ENCODE data around the gene GALNT13. TPM values are rescaled to one million over a fixed set of nuclear protein-coding genes. Genes with fewer than 3 reads are reported as not detected.

The GALNT13 gene
- total and polyA plus RNA-seq, 2 of the 13 experiments (the other 11 are each of a cell fraction or from before 2014, with no cell fraction given), result 1.3 to 5.0 TPM

DNA sequence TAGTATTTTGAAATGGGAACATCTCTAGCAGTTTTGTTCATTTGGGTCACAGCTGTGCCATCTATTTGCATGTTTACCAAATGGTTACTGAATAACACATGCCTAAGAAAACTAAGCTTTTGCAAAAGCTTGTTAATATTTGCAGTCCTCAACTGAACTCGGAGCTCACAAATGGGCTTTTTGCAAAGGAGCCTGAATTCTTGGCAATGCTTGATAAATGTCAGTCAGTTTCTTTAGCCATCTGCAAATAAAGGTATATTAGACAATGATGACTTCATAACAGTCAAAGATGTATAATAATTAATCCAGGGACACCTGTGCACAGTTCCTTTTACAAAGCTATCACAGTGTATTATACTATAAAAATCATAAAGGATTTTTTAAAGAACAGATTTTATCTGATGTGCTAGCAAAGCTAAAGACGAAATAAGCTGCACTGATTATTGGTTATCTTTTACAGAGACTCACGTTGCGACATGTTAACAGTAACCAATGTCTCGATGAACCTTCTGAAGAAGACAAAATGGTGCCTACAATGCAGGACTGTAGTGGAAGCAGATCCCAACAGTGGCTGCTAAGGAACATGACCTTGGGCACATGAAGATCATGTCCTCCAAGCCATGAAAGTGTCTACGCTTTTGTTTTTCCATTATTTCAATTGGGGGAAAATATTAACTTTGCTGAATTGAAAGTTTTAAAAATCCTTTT, 578.4 kb downstream of the GALNT13 start (continued):
- TF ChIP-seq, protein P1, sequence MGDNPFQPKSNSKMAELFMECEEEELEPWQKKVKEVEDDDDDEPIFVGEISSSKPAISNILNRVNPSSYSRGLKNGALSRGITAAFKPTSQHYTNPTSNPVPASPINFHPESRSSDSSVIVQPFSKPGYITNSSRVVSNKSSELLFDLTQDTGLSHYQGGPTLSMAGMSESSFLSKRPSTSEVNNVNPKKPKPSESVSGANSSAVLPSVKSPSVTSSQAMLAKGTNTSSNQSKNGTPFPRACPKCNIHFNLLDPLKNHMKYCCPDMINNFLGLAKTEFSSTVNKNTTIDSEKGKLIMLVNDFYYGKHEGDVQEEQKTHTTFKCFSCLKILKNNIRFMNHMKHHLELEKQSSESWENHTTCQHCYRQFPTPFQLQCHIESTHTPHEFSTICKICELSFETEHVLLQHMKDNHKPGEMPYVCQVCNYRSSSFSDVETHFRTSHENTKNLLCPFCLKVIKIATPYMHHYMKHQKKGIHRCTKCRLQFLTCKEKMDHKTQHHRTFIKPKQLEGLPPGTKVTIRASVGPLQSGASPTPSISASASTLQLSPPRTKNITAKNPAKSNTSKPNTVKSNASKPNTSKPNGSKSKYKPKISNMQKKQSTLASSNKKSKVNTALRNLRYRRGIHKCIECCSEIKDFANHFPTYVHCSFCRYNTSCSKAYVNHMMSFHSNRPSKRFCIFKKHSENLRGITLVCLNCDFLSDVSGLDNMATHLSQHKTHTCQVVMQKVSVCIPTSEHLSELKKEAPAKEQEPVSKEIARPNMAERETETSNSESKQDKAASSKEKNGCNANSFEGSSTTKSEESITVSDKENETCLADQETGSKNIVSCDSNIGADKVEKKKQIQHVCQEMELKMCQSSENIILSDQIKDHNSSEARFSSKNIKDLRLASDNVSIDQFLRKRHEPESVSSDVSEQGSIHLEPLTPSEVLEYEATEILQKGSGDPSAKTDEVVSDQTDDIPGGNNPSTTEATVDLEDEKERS (CRISPR knock-in tag; IDR thresholded peaks at IDR 0.05), result 0 out of 2 replicates have a peak, but pooled peaks have one; percentile 40
- TF ChIP-seq, protein P2, sequence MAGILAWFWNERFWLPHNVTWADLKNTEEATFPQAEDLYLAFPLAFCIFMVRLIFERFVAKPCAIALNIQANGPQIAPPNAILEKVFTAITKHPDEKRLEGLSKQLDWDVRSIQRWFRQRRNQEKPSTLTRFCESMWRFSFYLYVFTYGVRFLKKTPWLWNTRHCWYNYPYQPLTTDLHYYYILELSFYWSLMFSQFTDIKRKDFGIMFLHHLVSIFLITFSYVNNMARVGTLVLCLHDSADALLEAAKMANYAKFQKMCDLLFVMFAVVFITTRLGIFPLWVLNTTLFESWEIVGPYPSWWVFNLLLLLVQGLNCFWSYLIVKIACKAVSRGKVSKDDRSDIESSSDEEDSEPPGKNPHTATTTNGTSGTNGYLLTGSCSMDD (CRISPR knock-in tag; IDR thresholded peaks at IDR 0.05), result no peak
- TF ChIP-seq, protein P3, sequence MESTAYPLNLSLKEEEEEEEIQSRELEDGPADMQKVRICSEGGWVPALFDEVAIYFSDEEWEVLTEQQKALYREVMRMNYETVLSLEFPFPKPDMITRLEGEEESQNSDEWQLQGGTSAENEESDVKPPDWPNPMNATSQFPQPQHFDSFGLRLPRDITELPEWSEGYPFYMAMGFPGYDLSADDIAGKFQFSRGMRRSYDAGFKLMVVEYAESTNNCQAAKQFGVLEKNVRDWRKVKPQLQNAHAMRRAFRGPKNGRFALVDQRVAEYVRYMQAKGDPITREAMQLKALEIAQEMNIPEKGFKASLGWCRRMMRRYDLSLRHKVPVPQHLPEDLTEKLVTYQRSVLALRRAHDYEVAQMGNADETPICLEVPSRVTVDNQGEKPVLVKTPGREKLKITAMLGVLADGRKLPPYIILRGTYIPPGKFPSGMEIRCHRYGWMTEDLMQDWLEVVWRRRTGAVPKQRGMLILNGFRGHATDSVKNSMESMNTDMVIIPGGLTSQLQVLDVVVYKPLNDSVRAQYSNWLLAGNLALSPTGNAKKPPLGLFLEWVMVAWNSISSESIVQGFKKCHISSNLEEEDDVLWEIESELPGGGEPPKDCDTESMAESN (CRISPR knock-in tag; conservative IDR thresholded peaks at IDR 0.05), result peak; percentile 77; the same call in 1 of the 2 replicates
- TF ChIP-seq ZFAT (CRISPR knock-in tag; conservative IDR thresholded peaks at IDR 0.05), result no peak
- no peak for TF ChIP-seq NBN (conservative IDR thresholded peaks at IDR 0.05)
- no peak for TF ChIP-seq IRX3 (CRISPR knock-in tag; IDR thresholded peaks at IDR 0.05; ENCODE audit: borderline replicate concordance, low read depth)
- TF ChIP-seq, protein P4, sequence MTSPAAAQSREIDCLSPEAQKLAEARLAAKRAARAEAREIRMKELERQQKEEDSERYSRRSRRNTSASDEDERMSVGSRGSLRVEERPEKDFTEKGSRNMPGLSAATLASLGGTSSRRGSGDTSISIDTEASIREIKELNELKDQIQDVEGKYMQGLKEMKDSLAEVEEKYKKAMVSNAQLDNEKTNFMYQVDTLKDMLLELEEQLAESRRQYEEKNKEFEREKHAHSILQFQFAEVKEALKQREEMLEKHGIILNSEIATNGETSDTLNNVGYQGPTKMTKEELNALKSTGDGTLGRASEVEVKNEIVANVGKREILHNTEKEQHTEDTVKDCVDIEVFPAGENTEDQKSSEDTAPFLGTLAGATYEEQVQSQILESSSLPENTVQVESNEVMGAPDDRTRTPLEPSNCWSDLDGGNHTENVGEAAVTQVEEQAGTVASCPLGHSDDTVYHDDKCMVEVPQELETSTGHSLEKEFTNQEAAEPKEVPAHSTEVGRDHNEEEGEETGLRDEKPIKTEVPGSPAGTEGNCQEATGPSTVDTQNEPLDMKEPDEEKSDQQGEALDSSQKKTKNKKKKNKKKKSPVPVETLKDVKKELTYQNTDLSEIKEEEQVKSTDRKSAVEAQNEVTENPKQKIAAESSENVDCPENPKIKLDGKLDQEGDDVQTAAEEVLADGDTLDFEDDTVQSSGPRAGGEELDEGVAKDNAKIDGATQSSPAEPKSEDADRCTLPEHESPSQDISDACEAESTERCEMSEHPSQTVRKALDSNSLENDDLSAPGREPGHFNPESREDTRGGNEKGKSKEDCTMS (CRISPR knock-in tag; conservative IDR thresholded peaks at IDR 0.05), result no peak
- TF ChIP-seq SYNCRIP (IDR thresholded peaks at IDR 0.05; ENCODE audit: insufficient read depth, low read depth, low read length), result no peak
- TF ChIP-seq PAX8 (CRISPR knock-in tag; IDR thresholded peaks at IDR 0.05; ENCODE audit: borderline replicate concordance), result no peak
- peak; percentile 97 for TF ChIP-seq NCOA2 (CRISPR knock-in tag; IDR thresholded peaks at IDR 0.05)
- TF ChIP-seq MTA1 (CRISPR knock-in tag; IDR thresholded peaks at IDR 0.05; ENCODE audit: borderline replicate concordance), result no peak
- TF ChIP-seq ZMAT3 (CRISPR knock-in tag; conservative IDR thresholded peaks at IDR 0.05), result no peak
- no peak for TF ChIP-seq ZFY (CRISPR knock-in tag; IDR thresholded peaks at IDR 0.05)
- peak; percentile 79; the same call in 1 of the 2 replicates for TF ChIP-seq TOE1 (CRISPR knock-in tag; IDR thresholded peaks at IDR 0.05)
- TF ChIP-seq, protein P5, sequence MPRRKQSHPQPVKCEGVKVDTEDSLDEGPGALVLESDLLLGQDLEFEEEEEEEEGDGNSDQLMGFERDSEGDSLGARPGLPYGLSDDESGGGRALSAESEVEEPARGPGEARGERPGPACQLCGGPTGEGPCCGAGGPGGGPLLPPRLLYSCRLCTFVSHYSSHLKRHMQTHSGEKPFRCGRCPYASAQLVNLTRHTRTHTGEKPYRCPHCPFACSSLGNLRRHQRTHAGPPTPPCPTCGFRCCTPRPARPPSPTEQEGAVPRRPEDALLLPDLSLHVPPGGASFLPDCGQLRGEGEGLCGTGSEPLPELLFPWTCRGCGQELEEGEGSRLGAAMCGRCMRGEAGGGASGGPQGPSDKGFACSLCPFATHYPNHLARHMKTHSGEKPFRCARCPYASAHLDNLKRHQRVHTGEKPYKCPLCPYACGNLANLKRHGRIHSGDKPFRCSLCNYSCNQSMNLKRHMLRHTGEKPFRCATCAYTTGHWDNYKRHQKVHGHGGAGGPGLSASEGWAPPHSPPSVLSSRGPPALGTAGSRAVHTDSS (CRISPR knock-in tag; conservative IDR thresholded peaks at IDR 0.05), result no peak
- TF ChIP-seq, protein P6, sequence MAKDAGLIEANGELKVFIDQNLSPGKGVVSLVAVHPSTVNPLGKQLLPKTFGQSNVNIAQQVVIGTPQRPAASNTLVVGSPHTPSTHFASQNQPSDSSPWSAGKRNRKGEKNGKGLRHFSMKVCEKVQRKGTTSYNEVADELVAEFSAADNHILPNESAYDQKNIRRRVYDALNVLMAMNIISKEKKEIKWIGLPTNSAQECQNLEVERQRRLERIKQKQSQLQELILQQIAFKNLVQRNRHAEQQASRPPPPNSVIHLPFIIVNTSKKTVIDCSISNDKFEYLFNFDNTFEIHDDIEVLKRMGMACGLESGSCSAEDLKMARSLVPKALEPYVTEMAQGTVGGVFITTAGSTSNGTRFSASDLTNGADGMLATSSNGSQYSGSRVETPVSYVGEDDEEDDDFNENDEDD (CRISPR knock-in tag; IDR thresholded peaks at IDR 0.05; ENCODE audit: borderline replicate concordance), result no peak
- no peak for TF ChIP-seq ZSCAN12 (CRISPR knock-in tag; IDR thresholded peaks at IDR 0.05)
